Erythroblast (primary cell): Measurements from ENCODE around the gene XXYLT1.

Experiments used
- GATA1 ChIP-seq: IDR thresholded peaks from 2 replicates; pipeline ENCODE4 v1.6.1; 2011; ENCODE audit warnings: low read depth, mild to moderate bottlenecking, control low read depth, low read length, moderate library complexity
- POLR2A ChIP-seq: IDR thresholded peaks from 2 replicates; pipeline ENCODE4 v1.6.1; 2011; ENCODE audit warnings: mild to moderate bottlenecking, low read length

DNA sequence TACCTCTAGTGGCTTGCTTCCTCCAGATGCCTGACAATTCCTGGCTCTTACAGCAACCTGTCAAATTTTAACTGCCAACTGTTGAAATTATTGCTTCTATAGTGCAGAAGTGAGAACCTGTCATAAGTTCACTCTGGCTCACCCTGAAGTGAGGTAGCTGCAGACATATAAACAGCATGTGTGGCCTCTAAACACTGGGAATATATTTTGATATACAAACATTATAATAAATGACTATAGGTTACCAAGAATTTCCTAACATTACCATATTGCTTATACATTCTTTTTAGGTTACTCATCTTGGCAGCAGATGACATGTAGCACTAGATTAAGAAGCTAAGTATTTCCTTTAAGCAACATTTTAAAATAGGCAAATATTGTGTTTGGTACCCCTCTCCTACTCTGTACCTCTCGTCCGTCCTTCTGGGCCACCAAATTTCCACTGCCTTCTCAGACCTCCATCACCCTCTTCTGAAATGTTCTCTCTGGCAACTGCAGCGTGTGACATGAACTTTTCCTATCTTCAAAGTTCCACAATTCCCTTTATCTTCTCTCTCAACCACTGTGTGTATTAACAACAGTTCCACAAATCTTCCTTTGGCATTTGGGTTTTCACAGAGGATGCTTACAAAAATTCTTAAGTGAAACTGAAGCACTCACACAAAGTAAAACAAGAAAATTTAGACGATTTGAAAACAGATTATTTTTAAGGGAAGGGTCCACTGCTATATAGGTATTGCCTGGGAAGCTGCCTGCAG lies 15.3 kb upstream of the XXYLT1 start:
- TF ChIP-seq POLR2A: no peak
- no peak for TF ChIP-seq GATA1
